ENCODE data around the gene ATP8A1.

Gene ATP8A1

DNA sequence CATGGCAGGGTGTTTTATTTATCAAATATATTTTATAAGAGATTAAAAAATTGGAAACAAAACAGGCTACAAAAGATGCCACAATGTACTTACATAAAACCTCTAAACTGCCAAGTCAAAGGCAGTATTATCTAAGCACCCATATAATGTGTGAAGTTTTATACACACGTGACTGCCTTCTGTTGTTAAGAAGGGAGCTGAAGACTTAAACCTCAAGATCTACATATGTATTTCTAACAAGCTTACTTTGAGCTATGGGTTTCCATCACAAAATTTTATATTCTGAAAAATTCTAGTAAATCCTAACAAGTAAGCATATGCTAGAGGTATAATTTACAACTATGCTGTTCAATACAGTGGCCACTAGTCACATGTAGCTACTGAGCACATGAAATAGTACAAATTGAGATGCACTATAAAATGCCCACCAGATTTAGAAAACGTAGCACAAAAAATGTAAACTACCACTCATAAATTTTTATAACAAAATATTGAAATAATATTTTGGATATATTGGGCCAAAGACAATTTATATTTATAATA is 9.8 kb downstream of the ATP8A1 start:
- no peak for DNase-seq

DNA sequence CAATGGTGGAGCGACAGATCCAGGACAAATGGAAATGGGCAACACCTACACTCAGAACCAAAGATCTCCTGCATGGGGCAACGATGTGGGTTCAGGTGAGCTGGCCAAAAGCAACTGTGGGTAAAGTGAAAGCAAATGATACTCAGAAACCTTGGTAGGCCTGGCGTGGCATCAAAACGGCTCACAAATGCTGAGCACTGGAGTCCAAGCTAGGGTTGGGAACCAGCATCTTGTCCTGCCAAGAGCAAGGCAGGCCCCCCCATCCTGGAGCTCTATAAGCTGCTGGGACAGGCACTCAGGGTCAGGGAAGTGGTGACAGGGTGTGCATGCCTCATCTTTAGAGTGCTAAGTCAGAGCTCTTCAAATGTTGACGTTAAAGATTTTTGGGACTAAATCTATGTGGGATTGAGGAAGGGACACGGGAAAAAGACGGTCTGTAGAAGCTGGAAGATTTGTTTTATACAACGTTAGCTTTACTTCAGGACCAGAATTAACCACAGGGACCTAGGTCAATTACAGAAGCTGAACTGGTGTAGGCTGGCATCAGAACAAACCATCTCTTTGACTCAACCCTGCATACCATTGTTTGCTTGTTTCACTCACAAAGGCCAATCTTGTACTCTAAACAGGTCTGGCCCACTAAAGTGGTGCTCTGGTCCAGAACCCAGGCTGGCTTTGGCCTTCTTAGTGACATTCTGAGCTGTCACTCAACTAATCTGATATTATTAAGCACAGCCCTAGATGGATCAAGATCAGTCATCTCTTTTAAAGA is 10.7 kb downstream of the ATP8A1 start:
- no peak for DNase-seq

DNA sequence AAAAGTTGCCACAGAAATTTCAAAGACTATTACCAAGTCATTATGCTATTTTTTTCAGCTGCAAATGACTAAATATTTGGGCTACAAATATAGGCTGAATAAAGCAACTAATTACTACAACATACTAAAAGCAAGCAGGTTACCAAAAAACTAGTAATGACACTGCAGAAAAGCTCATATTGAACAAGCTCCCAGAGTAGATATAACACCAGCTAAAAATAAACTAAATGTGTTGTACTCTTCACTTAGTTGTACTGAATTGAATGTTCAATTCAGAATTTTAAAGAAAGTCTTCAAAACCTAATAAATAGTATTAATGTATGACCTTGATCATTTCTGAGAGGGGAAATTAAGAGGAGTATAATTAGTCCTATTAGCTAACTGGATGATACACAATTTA is 12.0 kb downstream of the ATP8A1 start:
- DNase-seq = no peak

DNA sequence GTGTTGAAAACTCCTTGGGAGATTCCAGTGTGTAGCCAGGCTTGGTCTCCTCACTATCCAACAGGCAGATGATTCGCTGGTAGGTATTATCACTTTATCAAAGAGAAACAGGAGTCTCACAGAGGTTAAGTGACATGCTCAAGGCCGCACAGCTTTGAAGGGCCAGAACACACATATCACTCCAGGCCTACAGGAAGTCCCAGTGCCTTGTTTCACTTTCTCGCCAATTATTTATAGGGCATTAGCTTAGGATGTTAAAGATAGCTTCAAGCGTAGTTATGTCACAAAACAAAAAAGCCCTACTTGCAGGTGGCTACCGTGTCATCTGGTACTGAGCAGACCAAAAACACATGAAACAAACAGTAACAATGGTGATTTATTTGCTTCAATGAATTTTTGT is 13.2 kb downstream of the ATP8A1 start:
- DNase-seq = no peak

DNA sequence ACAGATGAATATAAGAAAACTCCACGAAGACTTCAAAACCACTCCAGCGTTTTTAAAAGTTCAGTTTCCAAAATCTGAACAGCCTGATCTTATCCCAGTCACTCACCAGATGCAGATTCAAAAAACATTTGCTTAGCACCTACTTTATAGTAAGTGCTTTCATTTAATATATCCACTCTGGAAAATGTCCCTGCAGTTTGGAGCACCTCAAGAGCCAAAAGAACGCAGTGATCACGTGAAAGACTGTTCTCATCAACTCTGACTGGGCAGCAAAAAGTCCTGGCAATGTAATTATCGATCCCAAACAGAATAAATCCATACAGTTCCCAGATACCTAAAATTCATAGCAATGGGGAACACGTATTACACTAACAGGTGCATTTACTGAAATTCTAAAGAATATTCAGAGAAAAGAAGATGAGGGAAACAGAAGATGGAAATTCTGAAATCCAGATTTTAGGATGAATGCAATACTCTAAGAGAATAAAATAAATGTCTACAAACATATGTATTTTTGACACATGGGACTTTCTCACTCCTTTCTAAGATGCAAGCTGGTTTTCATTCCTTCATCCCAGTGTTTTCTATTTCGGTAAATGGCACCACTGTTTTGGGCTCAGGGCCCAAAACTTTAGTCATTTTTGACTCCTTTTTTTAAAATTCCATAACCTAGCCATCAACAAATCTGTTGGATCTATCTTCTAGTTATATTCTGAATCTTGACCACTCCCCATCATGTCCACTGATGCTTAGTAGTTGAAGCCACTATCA is 13.9 kb downstream of the ATP8A1 start:
- DNase-seq = no peak

DNA sequence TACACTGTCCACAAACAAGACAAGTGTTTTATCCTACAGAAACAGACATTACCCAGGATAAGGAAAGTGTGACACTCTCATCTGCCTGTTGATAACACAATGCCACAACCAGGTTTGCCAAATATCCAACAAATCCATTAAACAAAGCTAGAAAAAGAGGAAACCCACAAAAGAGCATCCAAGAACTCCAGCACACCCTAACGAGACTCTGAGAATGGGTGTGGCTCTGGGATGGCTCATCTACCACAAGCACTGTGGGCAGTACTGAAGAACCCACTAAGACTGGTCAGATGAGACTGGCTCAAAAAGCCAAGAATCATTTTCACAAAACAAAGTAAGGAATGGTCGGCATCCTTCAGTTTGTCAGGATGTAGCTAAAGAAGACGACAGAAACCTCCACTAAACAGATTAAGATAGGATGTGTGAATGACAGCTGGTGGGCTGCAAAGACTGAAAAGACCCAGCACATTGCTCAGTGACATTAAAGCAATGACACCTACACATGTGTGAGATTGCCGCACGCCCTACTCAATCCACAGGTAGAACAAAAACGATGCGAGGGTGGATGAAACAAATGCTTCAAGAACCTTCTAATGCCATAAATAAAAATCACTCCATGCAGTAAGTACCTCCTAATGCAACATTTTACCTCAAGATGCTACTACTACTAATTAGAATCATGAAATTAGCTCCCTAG is 14.7 kb downstream of the ATP8A1 start:
- DNase-seq = peak; percentile 15

DNA sequence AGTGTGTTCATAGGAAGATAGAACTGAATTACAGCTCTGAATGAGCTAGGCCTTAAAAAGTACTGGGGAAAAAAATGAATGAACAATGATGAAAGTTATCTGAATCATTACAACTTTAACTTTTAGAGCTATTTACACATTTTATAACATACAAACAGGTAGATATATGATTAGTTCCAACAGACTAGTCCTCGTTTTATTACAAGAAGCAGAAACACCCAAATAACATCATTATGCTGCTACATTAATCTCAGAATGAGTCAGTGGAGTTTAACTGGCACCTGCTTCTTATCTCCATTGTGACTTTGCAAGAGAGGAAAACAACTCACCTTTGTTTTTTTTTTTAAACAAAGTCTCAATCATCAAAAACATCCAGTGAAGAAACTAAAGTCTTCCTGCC is 15.2 kb downstream of the ATP8A1 start:
- no peak for DNase-seq

DNA sequence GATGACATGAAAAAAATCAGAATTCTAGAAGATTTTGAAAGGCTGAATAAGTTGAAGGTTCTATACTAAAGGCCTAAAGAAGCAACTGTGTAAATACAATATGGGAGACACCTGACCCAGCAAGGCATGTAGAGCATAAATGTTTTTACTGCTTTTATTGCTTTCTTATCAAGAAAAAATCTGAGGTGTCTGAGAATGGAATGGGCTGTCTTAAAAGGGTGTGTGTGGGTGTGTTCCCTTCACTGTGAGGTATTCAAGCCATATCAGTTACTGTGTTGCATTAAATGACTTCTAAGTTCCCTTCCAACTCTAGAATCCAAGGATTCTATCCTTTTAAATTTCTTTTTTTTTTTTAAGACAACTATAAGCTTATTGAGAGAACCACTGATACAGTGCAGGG is 15.7 kb downstream of the ATP8A1 start:
- no peak for DNase-seq

DNA sequence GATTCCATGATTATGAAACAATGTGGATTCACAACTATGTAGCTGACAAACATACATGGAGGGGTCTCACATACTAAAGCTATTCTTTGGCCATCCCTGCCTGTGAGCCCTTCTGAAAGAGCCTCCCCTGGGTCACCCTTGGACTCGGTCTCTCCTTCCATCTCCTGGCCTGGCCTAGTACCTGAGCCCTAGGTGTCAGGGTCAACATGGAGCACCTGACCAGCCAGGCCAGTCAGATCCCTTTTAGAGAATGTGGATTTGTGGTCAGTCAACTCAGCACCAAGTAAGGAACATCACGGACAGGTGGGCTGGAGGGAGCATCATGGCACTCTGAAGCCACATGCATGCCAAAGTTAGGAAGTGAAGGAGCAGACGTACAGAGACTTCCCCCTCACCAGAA is 16.3 kb downstream of the ATP8A1 start:
- DNase-seq = no peak

DNA sequence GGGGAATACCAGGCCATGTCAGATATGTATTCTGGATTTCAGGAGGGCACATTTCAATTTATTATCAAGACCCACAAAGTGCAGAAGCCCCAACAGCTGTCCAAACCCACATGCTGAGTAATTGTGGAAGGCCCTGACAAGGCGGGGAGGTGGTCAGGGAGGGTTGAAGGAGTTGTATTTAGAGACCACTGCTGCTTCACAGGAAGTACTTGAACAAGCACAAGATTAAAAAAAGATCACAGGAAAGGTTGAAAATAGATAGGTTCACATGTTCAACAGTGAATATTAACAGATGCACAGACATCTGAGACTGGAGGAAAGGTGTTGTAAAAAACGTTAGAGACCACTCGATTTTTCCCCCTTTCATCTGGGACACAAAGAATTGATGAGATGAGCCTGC is 17.9 kb downstream of the ATP8A1 start:
- DNase-seq = peak; percentile 12

DNA sequence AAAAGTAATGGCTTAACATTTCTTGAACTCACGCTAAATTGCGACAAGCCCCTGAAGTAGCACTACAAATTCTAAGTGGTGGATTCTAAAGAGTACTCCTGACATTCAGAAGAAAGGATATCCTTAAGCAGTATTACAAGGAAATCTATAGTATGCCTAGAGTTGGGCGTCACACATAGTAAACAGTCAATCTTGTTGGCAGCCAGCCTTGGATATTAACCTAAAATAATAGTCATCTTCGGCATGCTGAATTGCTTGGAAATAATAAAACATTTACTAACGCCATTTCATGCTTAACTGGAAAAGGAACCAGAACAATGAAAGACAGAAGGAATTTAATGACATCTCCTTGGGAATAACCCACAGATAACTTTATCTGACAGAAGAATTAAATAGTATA is 18.6 kb downstream of the ATP8A1 start:
- DNase-seq = no peak

DNA sequence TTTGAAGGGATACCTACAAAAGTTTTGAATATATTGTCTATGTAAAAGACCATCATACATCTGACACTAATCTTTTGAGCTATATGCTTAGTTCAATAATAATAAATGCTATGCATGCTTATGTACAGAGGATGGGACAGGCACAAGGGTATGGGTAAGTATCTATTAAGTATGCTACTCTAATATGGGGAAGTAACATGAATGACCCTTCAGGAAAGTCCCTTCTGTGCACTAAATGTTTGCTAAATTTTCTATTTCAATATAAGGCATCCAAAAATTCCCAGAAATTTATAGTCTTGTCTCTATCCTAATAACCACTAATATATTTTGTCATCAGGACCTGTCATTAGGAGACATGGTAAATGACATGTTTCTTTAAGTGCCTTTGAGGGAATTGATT is 19.0 kb downstream of the ATP8A1 start:
- DNase-seq = no peak

DNA sequence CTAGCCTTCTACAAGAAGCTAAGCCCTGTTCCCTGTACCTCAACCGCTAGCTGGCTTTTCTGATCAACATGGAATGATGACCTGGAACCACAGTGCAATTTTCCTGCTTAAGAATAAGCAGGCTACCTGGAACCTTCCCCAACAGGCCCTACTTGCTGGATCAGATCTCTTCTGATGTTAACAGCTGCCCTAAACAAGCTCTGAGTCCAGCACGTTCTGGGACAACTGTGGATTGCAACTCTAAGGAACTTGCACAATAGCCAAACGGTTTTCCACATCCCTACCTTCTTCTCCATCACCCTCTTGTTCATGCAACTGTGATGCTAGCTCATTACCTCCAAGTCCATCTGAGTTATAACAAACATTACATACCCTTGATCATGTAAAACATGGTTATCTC is 19.8 kb downstream of the ATP8A1 start:
- DNase-seq = no peak

DNA sequence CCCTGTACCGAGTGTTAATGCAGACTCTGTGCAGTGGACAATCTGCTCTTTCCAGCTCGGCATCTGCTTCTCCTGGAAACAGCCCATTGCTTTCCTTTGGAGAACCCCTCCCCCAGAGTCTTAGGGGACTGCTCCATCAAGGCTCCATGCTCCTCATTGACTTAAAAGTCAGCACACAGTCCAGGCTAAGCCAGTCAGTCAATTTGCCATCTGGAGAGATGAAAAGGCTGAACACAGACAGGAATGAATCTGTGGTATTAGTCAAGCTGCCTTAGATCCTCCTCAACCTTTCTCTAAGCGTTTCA is 20.3 kb downstream of the ATP8A1 start:
- no peak for DNase-seq

DNA sequence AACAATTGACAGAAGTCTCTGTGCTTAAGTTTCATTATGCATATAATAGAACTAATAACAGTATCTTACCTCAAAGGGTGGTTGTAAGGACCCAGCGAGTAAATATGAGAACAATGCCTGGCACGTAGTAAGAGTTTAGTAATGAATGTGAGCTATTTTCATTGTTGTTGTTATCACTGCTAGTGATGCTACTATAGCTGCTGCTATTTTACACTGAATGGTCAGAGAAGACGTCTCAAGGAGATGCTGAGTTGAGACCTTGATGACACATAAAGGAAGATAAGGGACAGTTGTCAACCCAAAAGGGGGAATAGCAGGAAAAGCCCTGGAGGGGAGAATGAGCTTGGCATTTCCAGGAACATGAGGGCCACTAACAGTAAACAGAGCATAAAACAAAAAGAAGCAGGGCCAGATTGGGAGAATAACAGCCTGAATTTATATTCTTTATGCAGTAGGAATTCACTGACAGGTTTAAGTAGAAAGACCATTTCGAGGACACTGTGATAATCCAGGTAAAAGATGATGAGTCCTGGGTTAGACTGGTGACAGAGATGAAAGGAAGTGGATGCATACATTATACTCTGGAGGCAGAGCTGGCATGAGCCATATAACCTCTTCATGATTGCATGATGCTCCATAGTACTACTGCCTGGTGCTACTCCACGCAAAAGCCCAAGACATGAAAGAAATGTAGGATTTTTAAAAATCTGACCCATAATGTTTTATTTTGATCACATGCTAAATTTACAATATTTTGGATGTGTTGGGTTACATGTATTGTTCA is 23.1 kb downstream of the ATP8A1 start:
- DNase-seq = no peak

DNA sequence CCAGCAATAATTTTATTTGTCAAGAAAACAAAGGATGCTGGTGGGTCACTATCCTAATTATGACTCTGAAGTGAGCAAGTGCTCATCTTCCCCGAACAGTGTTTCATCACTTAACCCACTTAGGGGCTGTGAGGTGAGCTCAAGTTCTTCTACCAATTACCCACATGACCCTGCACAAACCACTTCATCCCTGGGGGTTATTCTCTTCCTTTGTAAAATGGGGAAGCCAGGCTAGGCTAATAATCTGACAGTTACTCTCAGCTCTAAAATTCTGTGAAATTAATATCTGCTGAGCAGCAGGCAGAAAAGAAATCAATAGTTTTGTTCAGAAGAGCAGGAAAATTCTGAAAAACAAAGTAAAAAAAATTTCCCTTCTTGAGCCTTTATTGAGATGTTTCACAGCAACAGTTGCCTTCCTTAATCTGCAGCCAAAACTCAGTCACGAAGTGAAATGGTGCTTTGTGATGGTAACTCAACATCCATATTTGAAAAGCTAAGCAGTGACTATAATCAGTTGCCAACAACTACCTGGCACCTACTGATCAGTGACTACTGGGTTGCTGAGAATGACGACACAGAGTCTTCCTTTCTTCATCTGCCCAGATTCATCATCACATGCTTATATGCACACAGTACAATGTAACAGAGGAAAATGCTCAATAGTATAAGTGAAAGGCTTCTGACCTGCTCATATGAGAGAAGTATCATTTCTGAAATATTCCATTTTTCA is 24.1 kb downstream of the ATP8A1 start:
- no peak for DNase-seq

DNA sequence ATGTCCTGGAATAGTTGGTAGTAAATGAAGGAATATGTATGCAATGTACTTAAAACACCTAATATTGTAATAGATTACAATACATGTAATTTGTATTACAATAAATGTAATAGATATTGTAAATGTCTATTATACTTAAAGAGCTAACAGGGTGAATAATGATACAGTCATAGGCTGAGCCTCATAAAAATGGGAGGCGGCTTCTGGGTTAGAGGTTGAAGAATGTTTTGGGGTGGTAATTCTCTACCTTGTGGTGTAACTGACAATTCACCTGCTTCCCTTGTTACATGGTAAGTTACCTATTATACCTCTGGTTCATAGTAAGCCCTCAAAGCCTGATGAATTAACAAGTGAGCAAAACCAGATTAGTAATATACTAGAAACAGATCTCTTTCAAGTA is 26.0 kb downstream of the ATP8A1 start:
- no peak for DNase-seq

DNA sequence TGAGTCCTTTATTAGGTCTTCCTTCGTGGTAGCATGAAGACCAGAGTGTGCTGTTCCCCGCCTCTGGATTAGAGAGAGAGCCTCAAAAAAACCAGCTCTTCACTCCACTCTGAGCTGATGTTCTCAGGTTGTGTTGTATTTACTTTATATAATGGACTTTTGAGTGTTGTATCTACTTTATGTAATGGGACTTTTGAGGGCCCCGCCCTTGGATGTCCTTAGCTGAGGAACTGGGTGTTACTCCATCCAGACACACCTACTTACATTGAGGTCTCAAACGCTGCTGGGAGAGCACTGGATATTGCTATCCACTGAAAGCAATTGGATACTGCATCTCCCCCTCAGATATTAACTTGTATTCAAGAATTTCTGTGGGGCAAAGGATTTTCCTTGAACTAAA is 28.2 kb downstream of the ATP8A1 start:
- no peak for DNase-seq

DNA sequence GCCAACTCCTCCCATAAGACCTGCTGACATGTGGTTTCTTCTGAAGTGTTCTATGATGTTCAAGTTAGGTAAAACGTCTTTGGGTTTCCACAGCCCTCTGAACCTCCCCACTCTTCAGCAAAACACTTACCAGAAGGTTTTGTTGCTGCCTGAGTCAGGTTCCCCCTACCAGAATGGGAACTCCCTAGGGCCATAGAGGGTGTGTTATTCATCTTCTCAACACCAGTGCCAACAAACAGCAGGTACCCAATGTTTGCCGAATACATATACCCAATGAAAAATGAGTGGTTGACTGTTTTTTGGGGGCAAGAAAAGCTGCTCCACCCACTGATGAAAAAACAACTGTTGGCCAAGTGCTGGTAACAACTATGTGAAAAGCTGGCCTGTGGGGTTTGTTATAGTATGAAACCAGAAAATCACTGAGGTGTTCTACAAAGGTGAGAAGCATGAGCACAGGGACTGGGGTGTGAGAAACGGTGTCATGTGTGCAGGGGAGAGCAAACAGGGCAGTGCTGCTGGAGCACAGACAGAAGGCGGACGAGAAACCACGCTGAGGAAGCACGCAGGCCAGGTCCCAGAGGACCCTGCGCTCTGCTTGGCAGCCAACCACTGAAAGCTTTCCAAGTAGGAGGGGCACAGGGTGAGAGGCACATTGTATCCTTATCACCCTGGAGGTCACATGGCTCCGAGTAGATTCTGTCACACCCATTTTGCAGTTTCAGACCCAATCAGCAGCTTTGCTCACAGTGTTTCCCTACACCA is 28.8 kb downstream of the ATP8A1 start:
- peak; percentile 38 for DNase-seq

DNA sequence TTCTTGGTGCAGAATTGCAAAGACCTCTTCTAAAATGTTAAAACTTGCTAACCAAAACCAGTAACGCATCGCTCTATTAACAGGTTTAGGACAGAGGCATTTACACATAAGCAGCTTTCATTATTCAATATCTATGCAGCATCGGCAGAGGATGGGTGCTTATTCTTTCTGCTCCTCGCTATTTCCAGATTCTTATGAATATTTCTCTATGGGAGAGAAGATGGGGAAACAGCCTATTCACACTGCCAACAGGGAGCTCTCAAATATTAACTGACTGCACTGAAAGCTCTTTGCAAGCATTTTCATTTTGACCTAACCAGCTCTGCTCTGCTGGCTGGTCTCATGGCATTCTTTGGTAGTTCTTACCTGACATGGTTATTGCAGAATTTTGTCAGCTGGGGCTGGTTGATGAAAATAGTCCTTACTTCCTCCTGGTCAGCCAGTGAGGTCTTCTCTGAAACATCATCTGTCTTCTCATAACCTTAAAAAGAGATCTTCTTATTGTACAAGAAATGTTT is 30.2 kb downstream of the ATP8A1 start:
- DNase-seq = no peak

DNA sequence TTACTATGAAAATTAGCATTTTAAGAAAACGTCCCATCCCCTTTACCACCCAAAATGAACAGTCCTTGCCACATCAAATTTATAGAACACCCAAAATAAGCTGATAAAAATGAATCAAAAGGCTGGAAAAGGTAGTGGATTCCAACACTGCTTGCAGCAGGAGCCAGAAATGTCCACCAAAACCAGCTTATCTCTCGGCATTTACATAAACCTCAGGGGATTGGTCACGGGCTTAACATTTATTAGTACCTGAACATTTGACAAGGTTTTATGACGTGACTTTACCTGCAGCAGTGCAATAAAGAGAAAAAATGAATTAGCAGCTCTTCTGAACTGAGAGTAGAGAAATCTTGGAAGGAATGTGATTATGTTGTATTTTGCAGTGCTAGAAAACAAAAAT is 31.6 kb downstream of the ATP8A1 start:
- DNase-seq = no peak

All from stimulated activated CD4-positive, alpha-beta T cell treated with anti-CD3 and anti-CD28 coated beads, Interleukin-15, amount 100 ng/mL, for 24 hours (primary cell).